Medulla oblongata (tissue), 1 donor: ENCODE measurements around the gene PROC.
A peak's percentile ranks its signal among the peaks of the same experiment; 100 is the strongest.
"Not testable (repeated sequence)": the region's sequence is repeated elsewhere in the genome, so short reads cannot be mapped to it uniquely, and the experiment has no call there.

Experiments
- DNase-seq: peaks from one replicate; pipeline ENCODE4 v3.0.0-alpha.2; 2015; ENCODE audit errors: extremely low spot score

PROC gene

DNA sequence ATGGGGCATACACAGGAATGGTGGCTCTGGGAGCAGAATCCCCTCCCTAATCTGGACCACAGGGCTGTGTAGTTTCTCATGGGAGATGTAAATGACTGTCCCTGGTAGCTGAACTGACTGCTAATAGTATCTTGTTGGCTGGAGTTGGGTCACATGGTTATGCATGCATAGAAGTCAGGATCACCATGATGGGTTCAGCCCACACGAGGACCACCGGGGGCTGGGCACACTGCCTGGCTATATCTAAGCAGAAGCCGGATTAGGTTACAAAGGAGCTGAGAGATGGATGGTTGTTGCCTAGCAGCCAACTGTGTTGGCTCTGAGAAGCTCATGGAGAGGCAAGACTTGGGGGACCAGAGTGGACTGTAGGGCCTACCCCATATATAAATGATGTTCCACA, 23.7 kb upstream of the PROC start:
- no peak for DNase-seq

DNA sequence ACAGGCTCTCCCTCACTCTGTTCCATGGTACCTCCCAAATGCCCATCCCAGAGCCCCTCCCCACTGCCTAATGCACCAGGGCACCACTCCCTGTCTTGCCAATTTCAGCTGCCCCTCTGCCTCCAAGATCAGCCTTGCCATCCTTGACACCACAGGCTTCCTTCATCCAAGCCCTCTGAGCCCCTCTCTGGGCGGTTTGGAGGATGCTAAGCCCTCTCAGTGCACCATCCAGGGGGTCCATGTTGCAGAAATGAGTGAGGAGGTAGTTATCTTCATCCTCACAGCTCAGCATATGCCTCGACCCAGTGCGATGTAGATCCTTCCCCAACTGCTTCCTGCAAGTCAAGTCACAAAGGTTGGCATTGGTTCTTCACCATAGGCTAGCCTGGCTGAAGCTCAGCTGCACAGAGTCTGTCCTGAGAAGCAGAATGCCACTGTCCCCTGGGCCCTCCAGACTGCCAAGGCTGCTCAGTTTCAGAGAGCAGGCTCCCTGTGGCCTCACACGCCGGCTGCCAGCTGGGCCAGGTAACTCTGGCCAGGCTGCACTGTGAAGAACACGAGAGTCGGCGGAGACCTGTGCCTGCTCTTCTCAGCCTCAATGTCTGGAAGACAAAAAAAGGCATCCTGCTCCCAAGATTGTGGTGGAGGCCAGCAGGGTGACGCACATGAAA, 20.5 kb upstream of the PROC start:
- no peak for DNase-seq

GRCh38 chr2:127398239-127398590, 20.0 kb upstream of the PROC start:
- DNase-seq = peak; percentile 83

- no peak for DNase-seq
Observed at GRCh38 chr2:127400533-127400896, 17.7 kb upstream of the PROC start.

DNA sequence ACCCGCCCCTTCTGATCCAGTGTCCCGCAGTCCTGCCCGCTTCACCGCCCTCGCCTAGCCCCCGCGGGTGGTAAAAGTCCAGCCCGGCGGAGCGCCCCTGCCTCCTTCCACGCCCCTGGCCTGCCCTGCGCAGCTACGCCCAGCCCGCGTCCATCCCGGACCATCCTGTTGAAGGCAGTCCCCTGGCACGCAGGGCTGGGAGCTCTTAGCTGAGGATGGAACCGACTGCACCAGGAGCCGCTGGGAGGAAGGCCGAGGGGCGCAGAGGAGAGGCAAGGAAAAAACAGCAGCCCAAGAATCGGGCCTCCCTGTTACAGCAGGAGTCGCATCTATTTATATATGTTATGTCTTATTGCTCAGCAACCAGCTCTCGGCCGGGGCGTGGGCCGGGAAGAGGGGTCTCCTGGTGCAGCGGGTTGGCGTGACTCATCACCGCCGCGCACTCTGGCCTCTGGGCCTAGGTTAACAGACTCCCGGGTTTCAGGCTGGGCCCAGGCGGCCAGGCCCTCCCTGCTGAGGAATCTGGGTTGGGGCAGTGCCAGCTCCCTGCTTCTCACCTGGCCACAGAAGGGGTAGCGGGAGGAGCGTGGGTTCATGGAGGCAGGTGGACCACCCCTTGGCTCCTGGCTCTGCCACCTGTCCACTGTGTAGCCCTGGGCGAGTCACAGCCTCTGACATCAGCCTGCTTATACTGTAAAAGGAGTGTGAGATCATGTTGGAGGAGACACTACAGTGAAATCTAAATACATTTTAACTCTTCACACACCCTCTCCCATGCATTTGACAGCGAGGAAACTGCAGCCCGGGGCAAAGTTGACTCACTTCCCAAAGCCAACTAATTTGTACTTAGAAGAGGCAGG, 17.1 kb upstream of the PROC start:
- DNase-seq = no peak

DNA sequence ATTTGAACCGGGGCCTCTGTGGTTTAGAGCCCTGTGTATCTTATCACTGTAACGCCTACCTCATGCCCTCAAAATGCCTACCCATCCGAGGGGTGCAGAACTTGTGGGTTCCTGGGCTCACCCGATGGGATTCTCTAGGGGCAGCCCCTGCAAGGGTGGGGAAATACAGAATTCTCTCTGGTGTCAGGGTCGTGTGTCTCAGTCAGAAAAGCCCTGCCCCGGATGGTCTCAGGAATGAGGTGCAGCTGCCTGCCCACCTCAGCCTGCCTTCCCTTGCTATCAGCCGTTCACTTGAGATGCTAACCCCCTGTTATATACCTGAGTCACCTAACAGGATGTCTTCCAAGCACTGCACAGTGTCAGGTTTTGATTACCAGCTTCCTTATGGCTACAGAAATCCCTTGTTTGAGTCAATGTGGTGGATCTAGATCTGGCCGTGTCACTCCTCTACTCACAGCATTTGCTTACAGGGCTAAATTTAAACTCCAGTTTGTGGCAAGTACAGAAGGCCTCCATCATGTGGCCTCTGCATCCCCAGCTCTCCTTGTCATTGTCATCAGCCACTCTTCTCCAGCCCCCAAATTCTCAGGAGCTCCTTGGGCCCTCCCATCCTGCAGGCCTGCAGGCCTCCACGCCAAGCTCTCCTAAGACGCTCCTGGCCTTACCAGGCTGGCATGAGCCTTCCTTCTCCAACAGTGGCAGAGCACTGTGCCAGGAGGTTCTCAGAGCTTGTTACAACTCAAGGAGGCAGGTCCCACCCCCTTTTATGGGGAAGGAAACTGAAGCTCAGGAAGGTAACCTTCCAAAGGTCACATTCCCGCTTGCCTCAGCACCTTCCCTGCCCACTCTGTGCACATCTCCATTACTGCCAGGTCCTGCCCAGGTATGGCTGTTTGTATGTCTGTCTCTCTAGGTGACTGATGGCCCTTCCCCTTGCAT, 16.2 kb upstream of the PROC start:
- no peak for DNase-seq

DNA sequence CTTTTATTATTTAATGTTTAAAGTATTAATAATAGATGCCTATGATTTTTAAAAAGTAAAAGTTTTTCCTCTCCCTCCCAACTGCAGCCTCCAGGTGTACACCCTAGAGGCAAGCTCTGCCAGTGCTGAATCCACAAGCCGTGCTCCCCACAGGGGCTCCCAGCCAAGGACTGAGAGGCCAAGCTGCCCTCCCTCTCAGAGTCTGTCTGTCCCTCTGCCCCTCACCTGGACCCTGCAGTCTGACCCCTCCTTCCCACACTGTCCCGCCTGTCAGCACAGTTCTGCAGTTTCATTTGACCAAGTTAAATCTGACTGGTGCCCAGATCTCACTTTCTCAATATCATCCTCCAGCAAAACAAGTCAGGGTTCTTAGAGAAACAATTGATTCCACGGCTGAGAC, 14.8 kb upstream of the PROC start:
- DNase-seq = no peak

- DNase-seq = peak; percentile 74
Observed at GRCh38 chr2:127404466-127405254, 13.6 kb upstream of the PROC start.

- DNase-seq = no peak
Observed at GRCh38 chr2:127405255-127405610, 13.0 kb upstream of the PROC start.

GRCh38 chr2:127406454-127406853, 11.8 kb upstream of the PROC start:
- no peak for DNase-seq

DNA sequence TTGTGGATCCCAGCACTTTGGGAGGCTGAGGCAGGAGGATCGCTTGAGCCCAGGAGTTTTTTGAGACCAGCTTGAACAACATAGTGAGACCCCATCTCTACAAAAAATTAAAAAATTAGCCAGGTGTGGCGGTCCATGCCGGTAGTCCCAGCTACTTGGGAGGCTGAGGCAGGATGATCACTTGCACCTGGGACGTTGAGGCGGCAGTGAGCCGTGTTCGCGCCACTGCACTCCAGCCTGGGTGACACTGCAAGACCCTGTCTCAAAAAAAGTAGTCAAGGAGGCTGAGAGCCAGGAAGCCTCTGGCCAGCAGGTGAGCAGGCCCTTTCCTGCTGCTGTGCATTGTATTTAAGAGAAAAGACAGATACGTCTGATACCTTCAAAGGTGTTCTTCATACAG, 11.1 kb upstream of the PROC start:
- DNase-seq = no peak

DNA sequence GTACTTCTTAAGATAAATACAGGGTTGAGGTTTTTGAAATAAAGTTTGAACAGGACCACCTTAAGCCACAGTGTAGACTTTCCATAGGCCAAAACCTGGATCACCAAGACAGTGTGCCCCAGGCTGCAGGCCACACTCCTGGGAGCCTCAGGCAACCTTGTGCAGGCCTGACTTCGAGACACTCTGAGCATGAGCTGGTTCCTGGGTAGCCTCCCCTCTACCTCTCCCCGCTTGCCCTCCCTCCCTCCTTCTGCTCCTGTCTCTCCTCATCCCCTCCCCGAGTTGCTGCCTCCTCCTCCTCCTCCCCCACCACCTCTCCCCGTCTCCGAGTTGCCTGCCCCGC, 10.6 kb upstream of the PROC start:
- DNase-seq = no peak

DNA sequence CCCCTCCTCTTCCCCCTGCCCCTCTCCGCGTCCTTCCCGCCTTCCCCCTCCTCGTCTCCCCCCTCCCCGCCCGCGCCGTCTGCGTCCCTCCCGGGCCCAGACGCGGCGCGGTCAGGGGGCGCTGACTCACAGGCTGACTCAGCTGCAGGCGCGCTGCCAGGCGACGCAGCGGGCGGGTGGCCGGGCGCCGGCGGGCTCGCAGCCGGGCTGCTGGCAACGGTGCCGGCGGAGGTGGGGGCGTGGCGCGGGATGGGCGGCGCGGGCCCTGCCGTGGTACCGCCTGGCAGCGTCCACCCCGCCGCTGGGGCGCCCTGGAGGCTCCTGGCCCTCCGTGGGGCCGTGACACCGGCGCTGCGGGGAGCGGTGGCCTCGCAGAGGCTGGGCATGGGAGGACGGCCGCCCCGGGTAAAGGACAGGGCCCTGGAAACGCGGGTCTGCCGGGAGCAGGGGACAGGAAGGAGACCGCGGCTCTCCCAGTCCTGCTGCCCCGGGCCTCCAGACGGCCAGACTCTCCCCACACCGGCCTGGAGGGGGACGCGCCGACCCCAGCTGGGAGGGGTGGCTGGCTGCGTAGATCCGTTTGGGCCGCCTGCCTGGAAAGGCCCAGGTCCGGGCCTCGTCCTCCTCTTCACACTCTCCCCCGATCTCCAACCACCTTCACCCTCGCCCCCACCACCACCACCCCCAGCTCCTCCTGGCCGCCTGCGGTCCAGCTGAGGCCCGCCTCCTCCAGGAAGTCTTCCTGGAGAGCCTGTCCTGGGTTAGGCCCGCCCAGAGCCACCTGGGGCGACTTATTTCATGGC, 10.0 kb upstream of the PROC start:
- peak; percentile 94 for DNase-seq

GRCh38 chr2:127408807-127409099, 9.5 kb upstream of the PROC start:
- no peak for DNase-seq

DNA sequence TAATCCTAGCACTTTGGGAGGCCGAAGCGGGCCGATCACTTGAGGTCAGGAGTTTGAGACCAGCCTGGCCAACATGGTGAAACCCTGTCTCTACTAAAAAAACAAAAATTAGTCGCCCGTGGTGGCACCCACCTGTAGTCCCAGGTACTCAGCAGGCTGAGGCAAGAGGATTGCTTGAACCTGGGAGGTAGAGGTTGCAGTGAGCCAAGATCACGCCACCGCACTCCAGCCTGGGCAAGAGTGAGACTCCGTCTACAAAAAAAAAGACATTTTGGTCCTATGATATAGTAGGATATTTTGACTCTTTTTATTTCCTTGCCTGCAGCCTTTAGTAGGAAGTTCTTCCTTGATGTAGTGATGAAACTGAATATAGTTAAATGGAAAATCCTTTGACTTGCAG, 8.5 kb upstream of the PROC start:
- DNase-seq = not testable (repeated sequence)

- DNase-seq = no peak
Observed at GRCh38 chr2:127410871-127411652, 7.2 kb upstream of the PROC start.

DNA sequence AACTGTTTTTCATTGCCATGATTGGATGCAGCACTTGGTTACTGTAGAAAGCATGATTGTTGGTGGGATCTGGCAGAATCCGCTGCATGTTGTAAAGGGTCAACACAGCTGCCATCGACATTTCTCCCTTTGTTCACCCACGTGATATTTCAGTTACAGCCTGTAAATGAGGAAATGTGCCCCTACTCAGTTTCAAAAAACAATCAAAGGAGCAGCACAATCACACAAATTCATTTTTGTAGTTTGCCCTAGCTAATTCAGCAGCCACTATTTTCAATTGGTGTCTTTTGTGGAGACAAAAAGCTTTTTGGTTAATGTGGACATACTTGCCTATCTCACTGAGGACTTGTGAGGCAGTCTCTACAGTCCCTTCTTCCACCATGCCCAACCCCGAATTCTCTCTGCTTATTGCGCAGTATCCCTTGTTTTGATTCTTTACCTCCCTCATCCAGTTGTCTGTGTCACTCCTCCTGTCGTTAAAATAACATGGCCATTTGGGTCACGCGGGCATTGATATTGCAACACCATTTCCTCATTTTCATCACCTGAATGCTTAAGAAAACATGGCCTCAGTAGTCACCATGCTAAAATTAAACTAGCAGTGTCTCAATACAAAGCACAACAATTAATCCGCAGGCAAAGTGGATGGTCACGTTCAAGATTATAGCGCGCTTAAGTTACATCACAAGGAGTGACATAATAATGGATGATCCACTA, 6.4 kb upstream of the PROC start:
- DNase-seq = peak; percentile 57

DNA sequence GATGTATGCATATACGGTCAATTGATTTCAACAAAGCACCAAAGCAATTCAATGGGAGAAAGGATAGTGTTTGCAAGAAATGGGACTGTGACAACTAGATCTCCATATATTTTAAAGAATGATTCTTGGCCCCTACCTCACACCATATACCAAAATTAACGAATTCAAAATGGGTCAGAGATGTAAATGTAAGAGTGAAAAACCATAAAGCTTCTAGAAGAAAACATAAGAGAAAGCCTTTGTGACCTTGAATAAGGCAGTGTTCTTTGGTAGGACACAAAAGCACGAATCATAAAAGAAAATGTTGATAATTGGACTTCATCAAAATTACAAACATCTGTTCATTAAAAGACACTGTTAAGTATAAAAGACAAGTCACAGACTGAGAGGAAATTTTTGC, 5.0 kb upstream of the PROC start:
- DNase-seq = no peak

DNA sequence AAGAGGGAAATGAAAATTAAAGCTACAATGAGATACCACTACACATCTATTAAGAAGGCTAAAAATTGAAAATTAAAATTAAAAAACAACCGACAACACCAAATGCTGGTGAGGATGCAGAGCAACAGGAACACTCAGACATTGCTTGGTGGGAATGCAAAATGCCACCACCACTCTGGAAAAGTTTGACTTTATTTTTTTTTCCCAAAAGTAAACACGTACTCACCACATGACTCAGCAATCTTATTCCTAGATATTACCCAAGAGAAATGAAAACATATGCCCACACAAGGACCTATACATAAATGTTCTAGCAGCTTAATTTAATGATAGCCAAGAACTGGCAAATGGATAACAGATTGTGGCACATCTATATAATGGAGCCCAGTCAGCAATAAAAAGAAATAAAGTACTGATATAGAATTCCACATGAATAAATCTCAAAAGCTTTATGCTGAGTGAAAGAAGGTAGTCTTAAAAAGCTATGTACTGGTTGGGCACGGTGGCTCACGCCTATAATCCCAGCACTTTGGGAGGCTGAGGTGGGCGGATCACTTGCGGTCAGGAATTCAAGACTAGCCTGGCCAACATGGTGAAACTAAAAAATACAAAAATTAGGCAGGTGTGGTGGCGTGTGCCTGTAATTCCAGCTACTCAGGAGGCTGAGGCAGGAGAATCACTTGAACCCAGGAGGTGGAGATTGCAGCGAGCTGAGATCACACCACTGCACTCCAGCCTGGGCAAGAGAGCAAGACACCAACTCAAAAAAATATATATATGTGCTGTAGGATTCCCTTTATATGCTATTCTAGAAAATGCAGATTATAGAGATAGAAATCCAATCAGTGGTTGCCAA, 4.2 kb upstream of the PROC start:
- DNase-seq = no peak
